ENCODE data around the gene PEAK3.

PEAK3 gene

DNA sequence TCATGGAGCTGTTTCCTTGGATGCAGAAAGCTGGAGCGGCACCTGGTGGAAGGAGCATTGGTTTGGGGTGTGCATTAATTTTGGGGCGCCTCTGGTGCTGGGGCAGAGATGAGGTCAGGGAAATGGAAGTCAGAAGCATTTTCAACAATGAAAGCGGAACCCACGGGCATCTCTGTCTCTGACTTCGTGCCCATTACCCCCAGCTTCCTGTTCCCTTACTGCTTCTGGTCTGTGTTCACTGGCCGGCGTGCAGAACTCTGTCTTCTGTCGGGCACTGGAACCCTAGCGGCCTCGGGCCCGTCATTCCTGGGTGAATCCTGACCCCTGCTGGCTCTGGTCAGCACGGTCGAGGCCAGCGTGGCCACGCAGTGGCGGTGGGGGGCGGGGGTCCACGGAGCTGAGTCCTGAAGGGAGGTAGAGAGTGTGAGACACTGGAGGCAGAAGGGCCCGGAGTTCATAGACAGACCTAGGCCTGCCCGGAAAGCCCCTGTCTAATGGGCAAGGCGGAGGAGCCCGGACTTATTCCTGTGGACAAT lies 33.9 kb upstream of the PEAK3 start:
- DNase-seq (ENCODE audit: low read depth in 2 of 2), result no peak

DNA sequence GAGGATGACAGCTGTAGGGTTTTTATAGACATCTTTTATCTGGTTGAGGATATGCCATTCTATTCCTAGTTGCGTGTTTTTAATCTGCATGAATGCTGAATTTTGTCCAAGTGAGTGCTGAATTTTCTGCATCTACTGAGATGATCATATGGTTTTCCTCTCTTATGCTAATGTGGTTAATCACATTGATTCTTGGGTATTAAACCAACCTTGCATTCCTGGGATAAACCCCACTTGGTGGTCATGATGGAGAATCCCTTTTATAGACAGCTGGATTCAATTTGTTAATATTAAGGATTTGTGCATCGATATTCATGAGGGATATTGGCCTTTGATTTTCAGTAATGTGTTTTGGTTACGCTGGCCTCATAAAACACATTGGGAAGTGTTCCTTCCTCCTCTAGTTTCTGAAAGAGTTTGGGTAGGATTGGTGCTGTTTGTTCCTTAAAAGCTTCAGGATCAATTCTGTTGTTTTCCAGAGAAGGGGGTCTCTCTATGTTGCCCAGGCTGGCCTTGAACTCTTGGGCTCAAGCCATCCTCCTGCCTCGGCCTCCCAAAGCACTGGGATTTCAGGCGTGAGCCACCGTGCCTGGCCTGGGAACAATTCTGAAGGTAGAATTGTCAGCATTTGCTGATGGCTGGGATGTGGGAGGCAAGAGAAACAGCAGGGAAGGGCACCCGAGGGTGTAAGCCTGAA lies 33.3 kb upstream of the PEAK3 start:
- no peak for DNase-seq (ENCODE audit: low read depth in 2 of 2)

DNA sequence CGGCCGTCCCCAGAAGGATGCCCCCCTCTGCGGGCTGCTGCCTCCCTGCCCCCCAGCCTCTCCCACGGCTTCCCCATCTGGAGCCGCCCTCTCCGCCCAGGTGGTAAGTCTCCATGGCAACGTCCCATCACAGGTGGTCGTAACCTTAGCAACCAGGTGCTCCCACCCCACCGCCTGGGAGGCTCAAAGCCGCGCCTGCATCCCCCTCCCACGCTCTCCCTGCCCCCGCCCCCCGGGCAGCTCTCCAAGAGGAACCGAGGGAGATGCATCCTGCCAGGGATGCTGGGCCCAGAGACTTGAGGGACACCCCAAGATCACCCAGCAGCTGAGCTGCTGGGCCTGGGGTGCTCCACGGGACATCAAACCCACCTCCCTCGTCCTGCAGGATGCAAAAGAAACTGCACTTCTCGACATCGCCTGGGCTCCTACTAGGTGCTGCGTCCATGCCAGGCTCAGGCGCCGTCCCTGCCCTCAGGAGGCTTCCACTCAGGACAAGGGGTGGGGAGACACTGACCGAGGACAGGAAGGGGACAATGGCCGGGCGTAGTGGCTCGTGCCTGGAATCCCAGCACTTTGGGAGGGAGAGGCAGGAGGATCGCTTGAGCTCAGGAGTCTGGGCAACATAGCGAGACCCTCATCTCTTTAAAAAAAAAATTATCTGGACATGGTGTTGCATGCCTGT lies 31.0 kb upstream of the PEAK3 start:
- DNase-seq (ENCODE audit: low read depth in 2 of 2), result no peak

GRCh38 chr19:2311093-2311492 lies 29.1 kb upstream of the PEAK3 start:
- DNase-seq (ENCODE audit: low read depth in 2 of 2), result no peak

- DNase-seq (ENCODE audit: low read depth in 2 of 2), result peak in 1 of 2 experiments; percentile 11
These were observed 27.9 kb upstream of the PEAK3 start for GRCh38 chr19:2309734-2310362.

DNA sequence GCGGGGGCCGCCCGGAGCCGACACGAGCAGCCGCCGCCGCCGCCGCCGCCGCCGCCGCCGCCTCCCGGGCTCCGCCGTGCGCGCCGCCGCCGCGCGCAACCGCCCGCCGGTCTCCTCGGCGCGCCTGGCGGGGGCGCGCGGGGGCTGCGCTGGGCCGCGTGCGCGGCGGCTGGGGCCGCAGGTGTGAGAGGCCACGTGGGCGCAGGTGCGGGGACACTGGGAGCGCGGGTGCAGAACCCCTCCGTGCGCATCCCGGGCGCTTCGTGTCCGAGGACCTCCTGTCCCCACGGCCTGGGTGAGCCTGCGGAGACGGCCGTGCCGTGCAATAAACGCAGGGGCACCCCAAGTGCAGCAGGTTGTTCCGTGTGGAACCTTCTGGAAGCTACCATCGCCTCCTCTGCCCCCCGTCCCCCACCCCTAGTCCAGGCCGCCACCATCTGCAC lies 26.2 kb upstream of the PEAK3 start, which contains the start of gene LINGO3:
Gene LINGO3 (minus strand): TSS at position 41 of the 443 bp plus-strand sequence. CDS start 16,378 bp downstream, outside the sequence.
- DNase-seq (ENCODE audit: low read depth in 2 of 2), result no peak

DNA sequence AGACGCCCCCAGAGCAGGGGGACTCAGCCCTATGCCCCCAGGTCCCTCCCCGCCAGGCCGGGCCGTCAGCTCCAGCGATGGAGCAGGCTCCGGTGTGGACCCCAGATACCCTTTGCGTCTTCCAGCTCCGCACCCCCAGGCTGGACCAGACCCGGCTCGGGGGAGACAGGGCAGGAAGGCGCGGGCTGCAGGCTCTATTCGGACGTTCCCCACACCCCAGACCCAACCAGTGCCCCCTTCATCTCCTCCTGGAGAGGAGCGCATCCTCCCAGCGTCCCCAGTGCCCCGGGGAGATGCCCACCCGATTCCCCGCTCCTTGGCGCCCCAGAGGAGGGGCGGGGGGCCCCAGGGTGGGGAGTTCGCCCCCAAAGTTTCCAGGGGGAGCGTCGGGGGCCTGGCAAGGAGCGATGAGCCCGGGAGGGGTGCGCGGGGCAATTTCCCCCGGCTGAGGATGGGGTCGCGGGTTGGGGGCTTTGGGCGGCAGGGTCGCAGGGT lies 25.6 kb upstream of the PEAK3 start:
- DNase-seq (ENCODE audit: low read depth in 2 of 2), result no peak

- no peak for DNase-seq (ENCODE audit: low read depth in 2 of 2)
These were observed 25.0 kb upstream of the PEAK3 start for GRCh38 chr19:2306971-2307370.

GRCh38 chr19:2306281-2306806 lies 24.4 kb upstream of the PEAK3 start:
- no peak for DNase-seq (ENCODE audit: low read depth in 2 of 2)

GRCh38 chr19:2305452-2306280 lies 23.7 kb upstream of the PEAK3 start:
- DNase-seq (ENCODE audit: low read depth in 2 of 2), result no peak

- DNase-seq (ENCODE audit: low read depth in 2 of 2), result no peak
These were observed 21.3 kb upstream of the PEAK3 start for GRCh38 chr19:2303211-2303798.

DNA sequence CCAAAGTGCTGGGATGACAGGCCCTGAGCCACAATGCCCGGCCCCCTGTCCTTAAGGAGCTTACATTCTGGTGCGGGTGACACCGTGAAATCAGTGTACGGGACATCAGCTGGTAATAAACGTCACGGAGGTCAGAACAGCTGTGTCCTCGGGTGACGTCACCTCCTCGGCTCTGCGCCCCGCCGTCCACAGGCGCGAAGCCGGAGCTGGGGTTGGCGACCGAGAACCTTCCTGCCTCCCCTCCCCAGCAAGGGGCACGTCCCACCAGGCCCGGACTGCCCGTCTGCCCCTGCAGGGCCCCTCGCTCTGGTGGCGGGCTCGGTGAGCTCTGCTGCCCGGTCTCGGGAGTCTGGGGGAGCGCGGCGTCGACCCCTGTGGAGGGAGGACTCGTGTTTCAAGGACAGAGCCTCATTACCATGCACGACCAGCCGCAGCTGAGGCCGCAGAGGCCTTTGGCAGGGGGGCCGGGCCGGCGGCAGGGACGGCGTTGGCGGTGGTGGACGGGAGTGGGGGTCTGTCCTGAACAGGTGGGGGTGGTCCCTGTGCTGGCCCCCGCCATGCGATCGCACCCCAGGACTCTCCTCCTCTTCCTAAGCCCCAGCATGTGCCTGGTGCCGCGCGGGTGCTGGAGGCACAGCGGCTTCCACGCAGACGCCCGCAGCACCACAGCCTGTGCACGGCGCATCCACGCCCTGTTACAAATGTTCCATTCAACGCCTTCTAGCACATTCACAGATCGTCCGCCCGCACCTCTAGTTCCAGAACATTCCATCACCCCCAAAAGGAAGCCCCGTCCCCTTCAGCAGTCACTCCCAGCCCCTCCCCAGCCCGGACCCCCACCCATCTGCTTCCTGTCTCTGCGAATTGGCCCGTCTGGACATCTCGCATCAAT lies 20.6 kb upstream of the PEAK3 start:
- no peak for DNase-seq (ENCODE audit: low read depth in 2 of 2)

GRCh38 chr19:2300533-2300932 lies 18.6 kb upstream of the PEAK3 start:
- no peak for DNase-seq (ENCODE audit: low read depth in 2 of 2)

DNA sequence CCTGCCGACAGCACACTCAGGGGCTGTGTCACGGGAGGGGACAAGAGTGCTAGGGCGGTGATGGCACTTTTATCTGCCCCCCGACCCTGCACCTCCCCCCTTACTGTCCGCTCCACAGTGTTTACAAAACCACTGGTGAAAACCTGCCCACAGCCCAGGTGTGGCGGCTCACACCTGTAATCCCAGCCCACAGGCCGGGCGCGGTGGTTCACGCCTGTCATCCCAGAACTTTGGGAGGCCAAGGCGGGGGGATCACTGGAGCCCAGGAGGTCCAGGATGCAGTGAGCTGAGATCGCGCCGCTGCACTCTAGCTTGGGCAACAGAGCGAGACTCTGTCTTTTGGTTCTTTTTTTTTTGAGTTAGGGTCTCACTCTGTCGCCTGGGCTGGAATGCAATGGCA lies 14.2 kb upstream of the PEAK3 start:
- DNase-seq (ENCODE audit: low read depth in 2 of 2), result no peak

DNA sequence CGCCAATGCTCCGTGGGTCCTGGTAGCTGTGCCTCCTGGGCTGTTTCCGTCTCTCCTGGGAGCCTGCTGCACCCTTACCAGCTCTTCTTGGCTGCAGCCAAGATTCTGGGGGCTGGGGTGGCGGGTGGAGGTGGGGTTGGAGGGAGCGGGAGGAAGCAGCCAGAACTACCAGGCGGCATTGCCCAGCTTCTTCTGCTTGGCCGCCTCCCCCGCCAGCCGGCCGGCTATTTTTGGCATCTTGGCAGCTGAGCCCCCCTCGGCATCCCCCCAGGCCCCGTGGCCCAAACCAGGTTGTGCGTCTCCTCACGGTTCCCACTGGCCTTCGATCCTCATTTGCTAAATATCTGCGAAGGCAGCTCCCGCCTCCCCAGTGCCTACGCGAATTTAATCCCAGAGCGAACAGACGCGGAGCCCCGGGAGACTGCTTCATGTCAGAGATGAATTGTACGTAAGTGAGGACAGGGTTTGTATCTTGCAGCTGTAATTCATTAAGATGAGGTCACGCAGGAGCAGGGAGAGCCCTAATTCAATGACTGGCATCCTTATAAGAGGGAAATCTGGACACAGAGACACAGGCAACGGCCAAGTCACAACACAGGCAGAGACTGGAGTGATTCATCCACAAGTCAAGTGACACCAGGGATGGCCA lies 12.8 kb upstream of the PEAK3 start:
- DNase-seq (ENCODE audit: low read depth in 2 of 2), result peak; percentile 42 to 55

- DNase-seq (ENCODE audit: low read depth in 2 of 2), result no peak
These were observed 9.3 kb upstream of the PEAK3 start for GRCh38 chr19:2291185-2291751.

DNA sequence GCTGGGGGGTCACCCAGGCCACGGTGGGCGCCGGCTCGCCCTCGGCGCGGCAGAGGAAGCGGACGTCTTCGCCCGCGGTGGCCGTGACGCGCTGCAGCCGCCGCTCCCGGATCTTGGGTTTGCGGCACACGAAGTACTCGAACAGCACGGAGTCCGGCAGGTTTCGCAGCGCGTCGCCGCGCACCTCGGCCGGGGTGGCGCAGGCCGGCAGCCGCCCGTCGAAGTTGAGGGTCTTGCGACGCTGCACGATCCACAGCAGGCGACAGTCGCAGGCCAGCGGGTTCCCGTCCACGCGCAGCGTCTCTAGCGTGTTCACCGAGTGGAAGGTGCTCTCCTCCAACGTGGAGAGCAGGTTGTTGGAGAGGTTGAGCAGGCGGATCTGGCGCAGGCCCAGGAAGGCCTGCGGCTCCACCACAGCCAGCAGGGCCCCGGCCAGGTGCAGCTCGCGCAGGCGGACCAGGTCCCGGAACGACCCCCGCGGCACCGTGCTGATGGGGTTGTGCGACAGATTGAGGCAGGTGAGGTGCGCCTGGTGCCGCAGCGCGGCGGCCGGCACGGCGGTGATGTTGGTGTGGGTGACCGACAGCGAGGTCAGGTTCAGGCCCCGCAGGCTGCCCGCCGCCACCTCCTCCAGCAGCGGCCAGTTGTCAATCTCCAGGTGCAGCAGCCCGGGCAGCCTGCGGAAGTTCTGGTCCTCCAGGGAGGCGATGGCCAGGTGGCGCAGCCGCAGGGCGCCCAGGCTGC lies 8.6 kb upstream of the PEAK3 start:
- DNase-seq (ENCODE audit: low read depth in 2 of 2), result no peak

DNA sequence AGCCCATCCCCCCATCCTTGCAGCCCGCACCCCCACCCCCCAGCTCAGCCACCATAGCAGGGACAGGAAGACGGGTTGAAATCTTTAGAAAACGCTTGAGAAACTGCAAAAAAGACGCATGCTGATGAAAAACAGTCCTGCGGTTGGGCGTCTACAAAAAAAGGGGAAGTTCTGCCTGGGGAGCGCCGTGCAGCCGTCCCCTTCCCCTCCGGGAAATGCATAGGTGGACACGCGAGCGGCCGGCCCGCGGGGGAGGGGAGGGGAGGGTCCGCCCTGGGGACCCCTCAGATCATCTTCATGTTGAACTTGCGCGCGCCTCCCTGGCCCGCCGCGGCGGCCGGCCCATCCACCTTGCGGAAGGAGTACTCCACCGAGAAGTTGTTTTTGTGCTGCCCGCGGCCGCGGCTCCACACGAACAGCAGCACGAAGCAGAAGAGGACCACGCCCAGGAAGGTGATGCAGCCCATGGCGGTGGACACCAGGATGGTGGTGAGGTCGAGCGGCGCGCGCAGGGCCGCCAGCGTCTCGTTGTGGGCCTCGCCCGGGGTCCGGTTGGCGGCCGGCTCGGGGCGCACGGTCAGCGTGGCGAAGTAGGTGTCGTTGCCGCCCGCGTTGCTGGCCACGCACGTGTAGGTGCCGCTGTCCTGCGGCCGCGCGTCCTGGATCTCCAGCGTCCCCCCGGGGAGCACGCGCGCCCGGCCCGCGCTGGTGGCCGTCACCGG lies 7.9 kb upstream of the PEAK3 start:
- no peak for DNase-seq (ENCODE audit: low read depth in 2 of 2)

Measured in fibroblast of skin of left quadriceps (primary cell).